CD4-positive, alpha-beta T cell treated with Interleukin-2 at 100 ng/mL for 4 hours (primary cell): ENCODE measurements around the gene ARHGEF9.
"Not testable (repeated sequence)": the region's sequence is repeated elsewhere in the genome, so short reads cannot be mapped to it uniquely, and the experiment has no call there.

Experiments used
- DNase-seq: peaks from one replicate; pipeline ENCODE4 v3.0.0-alpha.2; 2020; ENCODE audit warnings: low spot score

ARHGEF9 gene

DNA sequence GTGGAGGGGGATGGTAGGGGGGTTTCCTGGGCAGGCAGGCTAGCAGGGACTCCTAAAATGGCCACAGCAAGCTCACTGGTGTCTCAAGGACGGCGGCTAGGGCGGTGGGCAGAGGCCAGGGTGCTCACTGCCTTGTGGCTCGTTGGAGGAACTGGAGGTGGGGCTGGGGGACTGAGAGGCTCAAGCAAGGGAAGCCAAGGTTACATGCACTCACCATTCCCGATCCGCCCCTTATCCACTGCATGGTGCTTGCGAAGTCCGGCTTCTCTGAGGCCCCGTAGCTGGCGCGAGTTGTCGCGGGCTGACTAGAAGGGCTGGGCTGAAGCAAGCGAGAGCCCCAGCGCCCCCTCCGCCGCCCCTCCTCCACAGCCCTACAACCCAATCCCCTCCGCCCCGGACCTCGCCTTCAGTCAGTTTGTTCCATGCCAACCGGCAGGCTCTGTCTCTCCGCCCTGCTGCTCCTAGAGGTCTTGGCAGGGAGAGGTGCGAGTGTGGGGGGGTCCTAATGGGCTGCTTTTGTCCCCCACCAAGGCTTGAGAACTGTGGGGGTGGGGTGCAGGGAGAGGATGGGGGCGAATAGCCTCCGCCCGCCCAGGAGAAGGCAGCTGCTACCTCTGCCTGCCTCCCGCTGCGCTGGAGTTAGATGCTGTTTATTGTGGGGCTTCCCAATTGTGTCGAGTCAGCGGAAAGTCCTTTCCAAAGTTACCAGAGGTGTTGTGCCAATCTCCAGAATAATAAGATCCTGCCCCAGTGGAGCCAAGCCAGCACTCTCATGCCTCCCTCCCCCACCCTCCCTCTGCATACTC, at the start of gene ARHGEF9:
ARHGEF9 (minus strand) TSS at position 313 of the 806 bp plus-strand sequence; CDS start at position 244, 69 bp downstream.
- no peak for DNase-seq

DNA sequence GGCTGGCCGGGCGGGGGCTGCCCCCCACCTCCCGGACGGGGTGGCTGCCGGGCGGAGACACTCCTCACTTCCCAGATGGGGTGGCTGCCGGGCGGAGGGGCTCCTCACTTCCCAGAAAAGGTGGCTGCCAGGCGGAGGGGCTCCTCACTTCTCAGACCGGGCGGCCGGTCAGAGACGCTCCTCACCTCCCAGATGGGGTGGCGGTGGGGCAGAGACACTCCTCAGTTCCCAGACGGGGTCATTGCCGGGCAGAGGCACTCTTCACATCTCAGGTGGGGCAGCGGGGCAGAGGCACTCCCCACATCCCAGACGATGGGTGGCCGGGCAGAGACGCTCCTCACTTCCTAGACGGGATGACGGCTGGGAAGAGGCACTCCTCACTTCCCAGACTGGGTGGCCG, 40.4 kb upstream of the ARHGEF9 start:
- DNase-seq: not testable (repeated sequence)

DNA sequence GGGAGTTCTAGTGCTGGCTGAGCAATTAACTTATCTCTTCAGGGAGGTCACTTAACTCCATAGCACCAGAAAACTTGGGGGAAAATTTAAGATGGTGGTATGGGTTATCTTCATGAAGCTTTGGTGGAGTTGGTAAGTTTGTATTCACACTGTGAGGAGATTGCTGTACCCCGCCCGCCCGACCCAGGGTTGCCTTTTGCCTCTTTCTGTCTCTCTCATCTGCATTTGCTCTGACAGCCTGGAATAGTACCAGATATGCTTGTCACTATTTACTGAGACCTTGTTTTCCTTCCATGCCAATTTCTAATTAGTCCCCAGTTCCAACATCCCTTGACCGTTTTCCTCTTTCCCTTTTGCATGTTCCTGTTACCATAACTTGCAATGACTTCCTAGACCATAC, 33.1 kb upstream of the ARHGEF9 start:
- DNase-seq: no peak

- no peak for DNase-seq
Measured at GRCh38 chrX:63817696-63818095, 32.7 kb upstream of the ARHGEF9 start.

- DNase-seq: no peak
Measured at GRCh38 chrX:63812823-63813222, 27.8 kb upstream of the ARHGEF9 start.

DNA sequence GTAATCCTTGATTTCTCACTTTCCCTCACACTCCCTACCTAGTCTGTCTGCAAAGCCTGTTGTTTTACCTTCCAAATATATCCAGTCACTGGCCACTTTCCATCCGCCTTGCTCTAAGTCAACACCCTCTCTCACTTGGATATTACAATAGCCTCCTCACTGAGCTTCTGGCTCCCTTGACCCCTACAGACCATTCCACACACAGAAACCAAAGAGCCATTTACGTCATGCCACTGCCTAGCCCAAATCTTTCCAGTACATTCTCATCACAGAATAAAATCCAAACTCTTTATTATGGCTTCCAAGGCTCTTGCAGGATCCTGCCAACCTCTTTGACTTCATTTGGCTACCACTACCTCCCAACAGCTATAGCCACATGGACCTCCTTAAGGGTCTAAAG, 25.7 kb upstream of the ARHGEF9 start:
- DNase-seq: no peak

GRCh38 chrX:63809173-63809572, 24.2 kb upstream of the ARHGEF9 start:
- no peak for DNase-seq

- DNase-seq: not testable (repeated sequence)
Measured at GRCh38 chrX:63795406-63795805, 10.4 kb upstream of the ARHGEF9 start.

DNA sequence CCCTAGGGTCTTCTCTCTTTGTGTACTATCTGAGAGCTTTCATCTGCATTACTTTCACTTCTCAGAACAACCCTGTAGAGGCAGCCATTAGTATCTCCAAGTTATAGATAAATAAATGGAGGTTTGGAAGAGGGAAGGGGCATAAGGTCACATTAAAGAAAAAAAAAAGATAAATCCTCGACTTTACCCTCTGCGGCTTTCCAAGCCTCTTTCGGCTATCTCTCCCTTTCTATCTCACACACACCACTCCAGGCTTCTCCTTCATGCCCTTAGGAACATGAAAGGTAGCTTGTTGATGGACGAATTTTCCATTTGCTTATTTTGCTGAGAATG, 660 bp upstream of the ARHGEF9 start:
- no peak for DNase-seq

DNA sequence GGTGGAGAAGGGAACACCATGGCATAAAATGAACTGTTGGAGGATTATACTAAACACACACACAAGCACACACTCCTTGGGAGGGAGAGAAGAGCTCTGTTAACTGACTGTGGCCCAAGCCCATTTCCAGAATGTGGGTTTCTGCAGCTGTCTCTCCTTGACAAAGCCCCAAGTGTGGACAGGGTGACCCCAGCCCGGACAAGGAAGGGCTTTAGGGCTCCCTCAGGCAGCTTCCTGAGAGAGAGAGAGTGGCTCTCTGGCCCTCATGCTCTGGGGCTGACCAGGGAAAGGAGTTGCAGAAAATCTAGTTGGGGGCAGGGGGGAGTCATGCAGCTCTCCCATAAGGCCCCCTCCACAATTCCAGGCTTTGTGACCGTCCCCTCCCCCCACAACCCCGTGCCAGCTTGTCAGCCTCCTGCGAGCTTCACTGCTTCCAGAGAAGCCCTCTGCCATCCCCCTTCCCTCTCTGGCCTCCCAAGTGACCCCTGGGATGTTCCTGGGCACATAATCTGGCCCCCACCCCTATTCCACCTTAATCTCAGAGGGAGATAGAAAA, 590 bp downstream of the ARHGEF9 start:
- DNase-seq: no peak

DNA sequence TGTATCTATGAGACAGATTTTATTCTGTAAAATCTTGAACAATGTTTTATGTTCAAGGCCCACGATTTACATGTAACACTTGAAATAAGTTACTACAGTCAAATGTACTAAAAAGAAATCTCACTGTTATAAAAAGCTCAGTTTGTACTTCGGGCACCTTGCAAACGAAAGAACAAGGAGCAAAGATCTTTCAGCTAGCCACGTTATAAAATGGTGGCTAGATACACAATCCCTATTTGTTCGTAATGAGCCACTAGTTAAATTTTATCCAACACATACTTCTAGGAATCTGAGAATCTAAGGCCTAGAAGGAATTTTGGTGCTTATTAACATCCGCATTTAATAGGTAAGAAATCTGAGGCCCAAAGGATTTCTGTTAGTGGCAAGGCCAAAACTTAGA, 2.5 kb downstream of the ARHGEF9 start:
- DNase-seq: no peak

DNA sequence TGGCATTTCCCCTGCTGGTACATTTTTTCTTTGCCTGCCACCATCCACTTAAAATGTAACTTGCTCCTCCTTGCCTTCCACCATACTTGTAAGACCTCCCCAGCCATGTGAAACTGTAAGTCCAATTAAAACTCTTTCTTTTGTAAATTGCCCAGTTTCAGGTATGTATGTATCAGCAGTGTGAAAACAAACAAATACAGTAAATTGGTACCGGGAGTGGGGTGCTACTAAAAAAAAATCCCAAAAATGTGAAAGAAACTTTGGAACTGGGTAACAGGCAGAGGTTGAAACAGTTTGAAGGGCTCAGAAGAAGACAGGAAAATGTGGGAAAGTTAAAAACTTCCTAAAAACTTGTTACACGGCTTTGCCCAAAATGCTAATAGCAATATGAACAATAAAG, 16.3 kb downstream of the ARHGEF9 start:
- no peak for DNase-seq

DNA sequence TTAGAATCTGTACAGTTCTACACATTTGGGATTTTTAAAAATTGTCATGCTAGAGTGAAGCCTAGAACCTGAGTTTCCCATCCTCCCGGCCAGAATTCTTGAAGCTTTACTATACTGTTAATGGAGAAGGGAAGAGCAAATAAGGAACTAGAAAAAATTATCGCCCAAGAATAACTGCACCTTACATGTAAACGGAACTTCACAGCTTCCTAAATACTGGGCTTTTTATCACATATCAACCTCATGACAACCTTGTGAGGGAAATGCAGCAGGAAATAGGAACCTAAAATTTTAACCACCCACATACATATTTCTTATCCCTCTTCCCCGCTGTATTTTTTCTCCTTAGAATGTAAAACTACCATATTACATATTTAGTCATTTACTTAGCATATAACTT, 19.3 kb downstream of the ARHGEF9 start:
- DNase-seq: no peak

- DNase-seq: no peak
Measured at GRCh38 chrX:63764946-63765345, 20.1 kb downstream of the ARHGEF9 start.

GRCh38 chrX:63761639-63762038, 23.4 kb downstream of the ARHGEF9 start:
- peak; percentile 24 for DNase-seq

GRCh38 chrX:63758011-63758410, 27.0 kb downstream of the ARHGEF9 start:
- DNase-seq: no peak

DNA sequence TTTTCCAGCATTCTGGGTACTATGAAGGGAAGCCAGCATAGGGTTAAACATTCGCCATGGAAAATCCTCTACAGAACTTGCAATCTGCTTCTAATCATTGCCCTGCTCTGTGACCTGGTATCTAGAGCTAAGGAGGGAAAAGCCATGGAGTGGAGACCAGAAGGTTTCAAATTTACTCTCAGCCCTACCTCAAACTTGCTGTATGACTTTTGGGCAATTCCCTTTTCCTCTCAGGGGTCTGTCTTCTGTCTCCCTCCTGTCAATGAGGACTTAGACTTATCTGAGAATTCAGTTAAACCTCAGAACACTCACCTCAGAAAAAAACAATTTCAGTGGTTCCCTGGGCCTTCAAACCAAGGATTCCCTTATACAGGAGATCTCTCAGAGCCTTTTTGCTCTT, 29.1 kb downstream of the ARHGEF9 start:
- DNase-seq: no peak

DNA sequence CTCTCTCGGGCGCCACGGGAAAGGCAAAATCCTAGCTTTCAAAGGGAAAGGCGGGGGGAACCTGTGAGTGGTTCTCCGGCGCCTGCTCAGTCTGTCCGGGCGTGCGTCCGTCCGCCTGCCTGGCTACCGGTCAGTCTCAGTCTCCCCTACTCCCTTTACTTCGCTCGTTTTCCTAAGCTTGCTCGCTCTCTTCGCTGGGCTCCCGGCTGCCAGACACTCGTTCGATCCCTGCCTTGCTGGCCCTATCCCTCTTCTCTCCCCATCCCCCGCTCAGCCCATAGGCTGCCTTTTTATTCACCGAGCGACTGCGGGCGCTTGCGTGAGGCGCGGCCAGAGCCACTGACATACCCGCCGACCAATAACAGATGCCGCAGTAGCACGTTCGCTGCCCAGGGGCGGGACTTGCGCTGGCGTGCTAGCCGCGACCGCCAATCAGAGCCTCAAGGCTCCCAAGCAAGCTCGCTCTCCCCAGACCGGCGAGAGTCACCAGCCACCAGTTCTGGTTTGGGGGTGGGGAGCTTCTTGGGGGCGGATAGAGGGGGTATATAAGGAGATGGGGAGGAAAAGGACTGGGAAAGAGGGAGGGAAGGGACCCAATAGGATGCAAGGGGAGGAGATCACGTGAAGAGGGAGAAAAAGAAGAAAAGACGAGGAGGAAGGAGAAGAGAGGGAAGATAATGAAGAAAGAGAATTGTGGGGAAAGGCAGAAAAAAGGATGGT, 30.0 kb downstream of the ARHGEF9 start:
- DNase-seq: peak; percentile 89

DNA sequence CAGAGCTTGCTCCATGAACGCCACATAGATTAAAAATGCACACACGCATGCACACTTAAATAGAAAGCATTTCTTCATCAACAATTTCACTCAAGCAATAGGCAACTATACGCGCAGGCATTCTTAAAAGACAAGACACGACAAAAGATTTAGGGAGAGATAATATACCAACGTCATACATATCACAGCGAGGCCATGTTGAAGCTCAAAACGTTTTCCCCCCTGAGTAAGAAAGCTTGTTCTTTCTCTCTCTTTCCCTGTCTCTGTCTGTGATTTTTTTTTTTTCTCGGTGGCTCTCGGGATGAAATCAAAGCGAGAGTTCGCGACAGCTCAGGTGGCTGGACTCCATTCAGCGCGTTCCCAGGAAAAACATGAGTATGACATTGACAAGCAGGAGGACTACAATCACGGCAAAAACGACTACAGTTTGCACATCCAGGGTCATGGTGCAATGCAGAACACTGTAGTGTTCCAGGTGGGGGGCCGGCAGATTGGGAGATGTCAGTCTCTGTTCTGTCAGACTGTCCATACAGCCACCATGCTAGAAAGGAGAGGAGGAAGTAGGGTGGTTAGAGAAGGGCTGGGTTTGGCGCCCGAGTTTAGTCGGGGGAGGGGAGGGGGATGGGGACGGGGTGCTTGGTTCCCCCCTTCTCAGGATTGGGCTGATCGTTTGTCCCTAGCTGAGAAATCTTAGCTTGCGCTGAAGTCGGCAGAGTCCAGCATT, 30.7 kb downstream of the ARHGEF9 start:
- peak; percentile 14 for DNase-seq

- DNase-seq: no peak
Measured at GRCh38 chrX:63751481-63751880, 33.5 kb downstream of the ARHGEF9 start.

DNA sequence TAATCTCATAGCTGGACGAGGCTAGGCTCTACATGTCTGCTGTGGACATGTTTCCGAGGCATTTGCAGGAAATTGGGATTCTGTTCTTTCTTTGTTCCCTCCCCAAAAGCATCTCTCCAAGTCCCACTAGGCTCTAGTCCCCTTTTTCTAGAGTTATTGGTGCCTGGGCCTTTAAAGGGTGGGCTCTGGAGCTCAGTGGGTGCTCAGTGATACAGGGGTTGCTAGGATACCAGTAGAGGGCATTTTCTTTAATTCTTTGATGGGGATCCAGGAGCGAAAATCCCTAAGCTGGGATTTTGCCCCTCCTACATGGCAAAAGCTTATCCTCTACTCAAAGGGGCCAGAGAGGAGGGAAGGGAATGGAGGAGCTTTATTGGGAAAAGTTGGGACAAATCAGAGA, 34.2 kb downstream of the ARHGEF9 start:
- no peak for DNase-seq

DNA sequence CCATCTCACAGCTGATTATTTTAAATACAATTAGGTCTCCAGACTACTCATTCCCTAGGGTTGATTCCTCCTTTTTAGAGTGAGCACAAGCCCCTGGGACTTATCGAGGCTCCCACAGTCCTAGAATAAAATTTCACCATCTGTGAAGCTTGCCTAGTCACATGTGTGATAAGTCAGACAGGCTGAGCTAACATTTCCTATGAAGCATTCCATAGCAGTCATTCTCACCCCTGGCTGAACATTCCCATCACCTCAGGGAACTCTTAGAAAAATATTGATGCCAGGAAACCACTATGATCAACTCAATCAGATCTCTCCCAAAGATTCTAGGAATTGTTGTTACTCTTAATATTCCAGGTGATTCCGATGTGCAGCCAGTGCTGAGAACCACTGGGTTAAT, 37.7 kb downstream of the ARHGEF9 start:
- no peak for DNase-seq

DNA sequence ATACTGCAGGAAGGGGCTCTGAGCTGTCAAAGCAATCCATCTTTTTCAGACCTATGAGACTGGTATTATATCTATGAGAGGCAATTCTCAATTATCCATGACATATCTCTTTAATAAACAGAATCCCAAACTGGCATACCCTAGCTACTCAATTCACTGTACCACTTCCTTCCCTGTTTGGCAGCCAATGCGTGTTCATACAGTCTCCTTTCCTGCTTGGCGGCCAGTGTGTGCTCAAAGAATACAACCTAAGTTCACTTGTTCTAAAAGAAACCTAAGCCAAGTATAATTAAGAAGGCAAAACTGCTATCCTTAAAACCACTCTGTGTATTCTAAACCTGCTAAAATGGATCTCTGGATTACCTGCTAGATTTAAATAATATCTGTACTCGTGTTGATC, 38.3 kb downstream of the ARHGEF9 start:
- no peak for DNase-seq
